Cerebellar nuclear complex (tissue), 1 donor: ENCODE measurements around the gene RAET1G.
"Not testable (repeated sequence)": the region's sequence is repeated elsewhere in the genome, so short reads cannot be mapped to it uniquely, and the experiment has no call there.

Experiments
- DNase-seq, 2 experiments: peaks; one replicate each; lab custom pipeline; 2025; lab: John Stamatoyannopoulos, UW

The RAET1G gene

DNA sequence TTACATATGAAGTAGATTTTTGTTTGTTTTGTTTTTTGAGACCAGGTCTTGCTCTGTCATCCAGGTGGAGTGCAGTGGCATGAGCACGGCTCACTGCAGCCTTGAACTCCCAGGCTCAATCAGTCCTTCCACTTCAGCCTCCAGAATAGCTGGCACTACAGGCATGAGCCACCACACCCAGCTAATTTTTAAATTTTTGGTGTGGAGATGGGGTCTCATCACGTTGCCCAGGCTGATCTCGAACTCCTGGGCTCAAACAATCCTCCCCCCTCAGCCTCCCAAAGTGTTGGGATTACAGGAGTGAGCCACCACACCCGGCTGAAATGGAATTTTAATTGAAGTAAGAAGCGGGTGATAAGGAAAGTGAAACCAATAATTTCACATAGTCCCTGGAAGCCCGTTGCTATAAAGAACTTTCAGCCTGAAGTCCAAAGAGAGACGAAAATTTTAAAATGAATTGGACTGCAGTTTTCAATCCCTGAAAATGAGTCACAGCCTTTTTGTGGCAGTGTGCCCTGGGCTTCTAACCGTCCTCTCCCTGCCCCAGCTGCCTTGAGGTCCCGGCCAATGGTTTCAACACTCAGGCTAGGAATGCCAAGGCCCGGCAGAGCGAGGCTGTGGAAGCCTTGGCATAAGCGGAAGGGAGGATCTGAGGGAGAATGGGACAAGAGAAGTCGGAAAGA, 25.8 kb downstream of the RAET1G start:
- DNase-seq, result peak in 1 of 2 experiments; percentile 12

DNA sequence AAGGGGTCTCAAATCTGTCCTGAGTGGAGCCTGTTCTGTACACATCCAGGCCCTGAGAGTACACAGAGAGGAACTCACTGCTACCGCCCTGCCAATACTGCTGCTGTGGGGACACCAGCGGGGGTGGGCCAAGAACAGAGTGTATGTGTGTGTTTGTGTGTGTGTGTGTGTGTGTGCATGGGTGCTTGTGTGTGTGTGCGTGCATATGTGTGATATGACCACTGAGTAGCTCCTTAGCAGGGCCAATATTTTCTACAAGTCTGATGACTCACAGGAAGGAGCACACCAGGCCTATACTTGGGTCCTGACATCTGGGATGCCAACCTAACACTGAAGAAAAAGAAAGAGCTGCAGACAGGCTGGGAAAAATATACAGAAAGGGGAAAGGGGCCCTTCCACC, 26.4 kb downstream of the RAET1G start:
- DNase-seq, result no peak

DNA sequence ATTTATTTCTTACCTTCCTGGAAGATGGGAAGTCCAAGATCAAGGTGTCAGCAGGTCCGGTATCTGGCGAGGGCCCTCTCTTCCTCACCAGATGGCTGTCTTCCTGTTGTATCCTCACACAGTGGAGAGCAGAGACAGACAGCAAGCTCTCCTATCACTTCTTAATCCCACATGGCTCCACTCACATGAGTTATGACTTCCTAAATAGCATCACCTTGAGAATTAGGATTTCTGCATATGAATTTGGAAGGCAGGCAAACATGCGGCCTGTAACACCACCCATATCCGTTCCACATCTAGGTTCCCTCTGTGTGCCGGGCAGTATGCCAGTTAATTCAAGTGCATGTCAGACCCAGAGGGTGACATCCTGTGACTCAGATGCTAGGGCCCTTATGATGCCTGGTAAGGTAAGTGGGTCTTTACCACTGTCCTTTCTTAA, 27.1 kb downstream of the RAET1G start:
- DNase-seq, result peak in 1 of 2 experiments; percentile 5

DNA sequence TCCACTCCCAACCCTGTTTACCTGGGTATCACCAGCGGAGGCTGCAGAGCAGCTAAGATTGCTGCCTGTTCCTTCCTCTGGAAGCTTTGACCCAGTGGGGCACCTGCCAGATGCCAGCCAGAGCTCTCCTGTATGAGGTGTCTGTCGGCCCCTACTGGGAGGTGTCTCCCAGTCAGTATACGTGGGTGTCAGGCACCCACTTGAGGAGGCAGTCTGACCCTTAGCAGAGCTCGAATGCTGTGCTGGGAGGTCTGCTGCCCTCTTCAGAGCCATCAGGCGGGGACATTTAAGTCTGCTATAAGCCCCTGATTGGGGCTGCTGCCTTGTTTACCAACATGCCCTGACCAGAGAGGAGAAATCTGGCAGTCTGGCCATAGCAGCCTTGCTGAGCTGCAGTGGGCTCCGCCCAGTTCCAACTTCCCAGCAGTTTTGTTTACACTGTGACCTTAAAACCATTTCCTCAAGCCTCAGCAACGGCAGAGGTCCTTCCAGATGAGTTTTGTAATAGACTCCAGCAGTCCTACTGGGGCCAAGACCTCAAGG, 27.8 kb downstream of the RAET1G start:
- no peak for DNase-seq

DNA sequence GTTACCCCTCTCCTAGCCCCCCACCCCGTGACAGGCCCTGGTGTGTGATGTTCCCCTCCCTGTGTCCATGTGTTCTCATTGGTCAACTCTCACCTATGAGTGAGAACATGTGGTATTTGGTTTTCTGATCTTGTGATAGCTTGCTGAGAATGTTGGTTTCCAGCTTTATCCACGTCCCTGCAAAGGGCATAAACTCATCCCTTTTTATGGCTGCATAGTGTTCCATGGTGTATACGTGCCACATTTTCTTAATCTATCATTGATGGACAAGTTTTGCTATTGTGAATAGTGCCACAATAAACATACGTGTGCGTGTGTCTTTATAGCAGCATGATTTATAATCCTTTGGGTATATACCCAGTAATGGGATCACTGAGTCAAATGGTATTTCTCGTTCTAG, 31.1 kb downstream of the RAET1G start:
- DNase-seq, result not testable (repeated sequence)

DNA sequence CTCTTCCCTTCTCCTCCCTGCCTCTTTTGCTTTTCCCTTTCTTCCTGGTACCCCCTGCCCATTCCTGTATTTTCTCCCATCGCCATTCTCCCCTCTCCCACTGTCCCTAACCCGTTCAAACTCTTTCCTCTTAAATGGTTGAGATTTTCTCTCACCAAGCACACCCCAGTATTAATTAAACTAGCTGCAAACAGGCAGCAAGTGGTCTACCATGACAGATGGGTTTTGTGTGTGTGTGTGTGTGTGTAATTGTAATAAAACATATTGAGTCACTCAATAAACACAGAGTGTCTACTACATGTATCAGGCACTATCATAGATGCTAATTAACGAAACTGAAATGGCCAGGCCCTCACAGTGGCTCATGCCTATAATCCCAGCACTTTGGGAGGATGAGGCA, 31.7 kb downstream of the RAET1G start:
- no peak for DNase-seq

DNA sequence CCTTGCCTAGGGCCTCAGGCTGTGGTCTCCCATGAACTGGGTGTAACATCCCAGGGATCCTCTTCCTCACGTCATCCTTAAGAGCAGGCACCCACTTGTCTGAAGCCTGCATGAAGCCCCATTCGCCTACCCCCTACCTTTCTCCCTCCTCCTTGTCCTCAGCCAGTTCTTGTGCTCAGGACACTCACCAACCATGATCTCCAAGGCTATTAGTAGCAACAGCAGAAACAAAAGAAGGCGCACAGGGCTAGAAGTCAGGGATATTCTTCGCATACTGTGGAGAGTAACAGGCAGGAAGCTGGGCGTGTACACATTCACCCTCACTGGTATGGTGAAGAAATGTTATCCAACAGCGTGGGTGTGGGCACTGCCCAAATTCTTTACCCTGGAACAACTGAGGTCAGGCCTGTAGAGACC, 32.3 kb downstream of the RAET1G start:
- DNase-seq, result no peak

DNA sequence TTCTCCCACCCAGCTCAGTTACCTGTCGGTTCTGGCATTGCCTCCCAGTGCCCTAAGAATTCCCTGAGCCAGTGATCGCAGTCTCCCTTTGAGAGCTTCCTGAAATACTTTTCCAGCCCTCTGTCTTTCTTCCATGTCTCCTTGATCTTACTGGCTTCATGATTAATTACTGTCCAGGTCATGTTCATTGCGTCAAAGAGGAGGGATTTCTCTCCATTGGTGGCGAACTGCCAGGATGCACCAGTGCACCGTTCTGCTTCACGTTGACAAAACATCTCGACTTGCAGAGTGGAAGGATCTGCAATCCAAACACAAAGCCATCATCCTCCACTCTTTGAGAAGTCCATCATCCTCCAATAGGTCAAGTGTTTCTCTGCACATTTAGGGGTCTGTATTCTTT, 33.6 kb downstream of the RAET1G start:
- no peak for DNase-seq

DNA sequence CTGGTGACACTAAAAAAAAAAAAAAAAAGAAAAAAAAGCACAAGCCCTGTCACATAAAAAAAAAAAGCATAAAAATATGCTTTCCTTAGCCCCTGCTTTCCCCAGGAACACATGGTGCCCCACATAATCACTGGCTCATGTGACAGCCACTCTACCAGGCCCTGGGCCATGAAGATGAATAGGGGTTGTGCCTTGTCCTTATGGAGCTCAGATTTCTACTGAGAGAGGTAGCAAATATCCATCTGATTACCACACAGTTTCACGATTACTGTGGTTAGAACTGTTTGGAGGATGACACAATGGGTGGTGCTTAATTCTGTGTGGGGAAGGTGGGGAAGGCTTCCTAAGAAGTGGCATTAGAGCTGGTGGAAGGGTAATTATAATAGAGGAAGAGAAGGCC, 34.3 kb downstream of the RAET1G start:
- no peak for DNase-seq

DNA sequence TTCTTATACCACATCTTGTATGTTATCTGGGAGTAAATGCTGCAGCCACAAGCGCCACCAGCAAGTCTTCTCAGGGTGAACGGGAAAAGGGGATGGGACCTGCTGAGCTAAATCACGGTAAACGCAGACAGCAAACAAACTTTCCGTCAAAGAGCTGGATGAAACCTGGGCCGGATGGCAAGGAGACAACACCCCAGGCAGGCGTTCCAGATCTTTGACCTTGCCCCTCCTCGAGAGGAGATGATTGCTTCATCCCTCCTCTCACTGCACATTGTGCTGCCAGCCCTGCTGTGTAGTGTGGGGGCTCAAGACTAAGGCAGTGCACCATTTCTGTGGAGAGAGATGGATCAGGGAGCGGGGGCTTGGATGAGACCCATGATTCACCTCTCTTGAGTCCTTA, 34.8 kb downstream of the RAET1G start:
- no peak for DNase-seq

DNA sequence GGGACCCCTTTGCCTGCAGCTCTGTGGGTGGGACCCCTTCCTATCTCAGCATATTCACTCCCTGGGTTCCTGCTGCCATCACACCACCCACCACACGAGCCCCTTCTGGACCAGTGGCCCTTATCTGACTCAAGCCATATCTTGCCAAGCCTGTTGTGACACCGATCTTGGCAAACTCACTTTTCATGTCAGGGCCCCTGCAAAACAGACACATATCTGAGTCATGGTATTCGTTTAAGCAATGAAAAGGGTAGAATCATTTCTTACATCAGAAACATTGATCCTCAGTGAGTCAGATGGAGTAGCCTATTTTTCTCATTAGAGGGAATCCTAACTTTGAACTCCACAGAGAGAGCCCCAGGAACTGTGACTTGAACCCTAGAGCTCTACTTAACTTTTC, 35.6 kb downstream of the RAET1G start:
- DNase-seq, result no peak

DNA sequence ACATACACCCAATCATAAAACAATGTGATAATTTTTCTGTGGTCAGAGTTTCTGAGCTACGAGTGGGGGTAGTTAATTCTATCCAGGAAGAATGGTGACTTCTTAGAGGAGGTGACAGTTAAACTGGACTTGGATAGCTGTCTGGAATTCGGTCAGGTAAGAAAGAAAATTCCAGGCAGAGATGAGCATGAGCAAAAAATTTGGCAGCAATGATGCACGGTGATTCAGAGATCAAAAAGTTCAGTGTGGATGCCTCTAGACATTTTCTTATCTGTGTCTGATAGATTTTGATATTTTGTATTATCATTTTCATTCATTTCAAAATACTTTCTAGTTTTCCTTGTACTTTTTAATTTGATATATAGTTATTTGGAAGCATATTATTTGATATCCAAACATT, 37.0 kb downstream of the RAET1G start:
- DNase-seq, result no peak

DNA sequence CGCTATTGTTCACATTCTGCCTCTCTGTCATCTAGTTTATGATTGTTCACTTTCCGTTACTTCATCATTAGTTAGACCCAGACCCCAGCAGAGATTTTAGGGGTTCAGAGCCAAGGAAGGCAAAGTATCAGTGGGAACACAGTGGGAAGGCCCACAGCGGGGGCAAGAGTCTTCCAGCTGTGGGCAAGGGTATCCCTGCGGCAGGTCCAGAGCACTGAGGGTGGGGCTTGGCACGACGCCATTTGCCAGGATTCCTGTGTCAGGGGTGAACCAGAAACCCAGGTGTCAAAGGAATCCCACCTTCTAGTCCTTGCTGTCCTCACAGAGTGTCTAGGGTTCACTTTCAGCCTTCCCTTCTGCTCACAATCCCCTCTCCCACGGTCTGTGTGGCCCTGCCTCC, 38.3 kb downstream of the RAET1G start:
- no peak for DNase-seq

DNA sequence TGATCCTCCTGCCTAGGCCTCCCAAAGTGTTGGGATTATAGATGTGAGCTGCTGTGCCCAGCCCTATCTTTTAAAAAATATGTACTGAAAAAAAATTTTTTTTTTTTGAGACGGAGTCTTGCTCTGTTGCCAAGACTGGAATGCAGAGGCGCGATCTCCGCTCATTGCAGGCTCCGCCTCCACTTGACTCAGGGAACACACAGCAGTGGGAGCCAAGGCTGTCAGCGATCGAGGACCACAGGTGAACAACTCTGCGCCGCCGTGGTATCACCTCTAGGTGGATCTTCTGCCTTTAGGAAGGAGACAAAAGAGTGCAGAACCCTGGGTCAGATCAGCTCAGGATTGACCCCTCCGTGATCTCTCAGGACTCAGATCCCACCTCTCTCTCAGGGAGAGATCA, 38.7 kb downstream of the RAET1G start:
- no peak for DNase-seq

DNA sequence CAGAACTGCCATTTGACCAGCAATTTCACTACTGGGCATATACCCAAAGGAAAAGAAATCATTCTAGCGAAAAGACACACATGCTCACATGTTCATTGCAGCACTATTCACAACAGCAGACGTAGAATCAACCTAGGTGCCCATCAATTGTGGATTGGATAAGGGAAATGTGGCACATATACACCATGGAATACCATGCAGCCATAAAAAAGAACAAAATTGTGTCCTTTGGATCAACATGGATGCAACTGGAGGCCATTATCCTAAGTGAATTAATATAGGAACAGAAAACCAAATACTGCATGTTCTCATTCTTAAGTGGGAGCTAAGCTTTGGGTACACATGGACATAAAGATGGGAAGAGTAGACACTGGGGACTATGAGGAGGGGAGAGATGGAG, 41.1 kb downstream of the RAET1G start:
- DNase-seq, result no peak

DNA sequence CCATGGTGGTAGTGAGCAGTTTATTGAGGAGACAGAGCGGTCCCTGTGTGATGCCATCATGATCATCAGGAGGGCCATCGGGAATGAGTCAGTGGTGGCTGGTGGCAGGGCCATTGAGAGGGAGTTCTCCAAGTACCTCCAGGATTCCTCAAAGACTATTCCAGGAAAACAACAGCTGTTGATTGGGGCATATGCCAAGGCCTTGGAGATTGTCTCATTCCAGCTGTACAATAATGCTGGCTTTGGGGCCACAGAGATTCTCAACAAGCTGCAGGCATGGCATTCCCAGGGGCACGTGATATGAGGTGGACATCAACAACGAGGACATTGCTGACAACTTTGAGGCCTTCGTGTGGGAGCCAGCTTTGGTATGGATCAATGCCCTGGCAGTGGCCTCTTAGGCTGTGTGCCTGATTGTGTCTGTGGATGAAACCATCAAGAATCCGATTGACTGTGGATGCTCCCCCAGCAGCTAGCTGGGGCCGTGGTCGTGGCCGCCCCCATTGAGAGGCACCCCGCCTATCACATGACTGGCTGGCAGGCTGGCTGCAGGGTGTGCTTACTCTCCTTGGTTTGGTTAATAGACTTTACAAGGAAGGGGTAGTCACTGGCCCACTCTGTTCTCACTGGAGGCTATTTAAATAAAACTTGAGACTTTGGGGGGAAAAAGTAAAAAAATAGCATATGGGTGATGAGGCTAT, 41.7 kb downstream of the RAET1G start:
- DNase-seq, result no peak

DNA sequence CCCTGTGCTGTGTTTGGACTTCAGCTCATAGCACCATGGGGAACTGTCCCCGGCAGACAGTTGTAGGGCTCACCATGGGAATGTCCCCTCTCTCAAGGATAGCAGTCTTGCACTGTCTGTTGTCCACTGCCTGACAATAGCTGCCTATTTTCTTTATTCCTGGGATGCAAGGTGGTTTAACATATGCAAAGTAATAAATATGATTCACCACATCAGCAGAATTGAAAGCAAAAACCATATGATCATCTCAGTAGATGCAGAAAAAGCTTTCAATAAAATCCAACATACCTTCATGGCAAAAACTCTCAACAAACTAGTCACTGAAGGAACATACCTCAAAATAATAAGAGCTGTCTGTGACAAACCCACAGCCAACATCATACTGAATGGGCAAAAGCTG, 45.3 kb downstream of the RAET1G start:
- DNase-seq, result no peak

DNA sequence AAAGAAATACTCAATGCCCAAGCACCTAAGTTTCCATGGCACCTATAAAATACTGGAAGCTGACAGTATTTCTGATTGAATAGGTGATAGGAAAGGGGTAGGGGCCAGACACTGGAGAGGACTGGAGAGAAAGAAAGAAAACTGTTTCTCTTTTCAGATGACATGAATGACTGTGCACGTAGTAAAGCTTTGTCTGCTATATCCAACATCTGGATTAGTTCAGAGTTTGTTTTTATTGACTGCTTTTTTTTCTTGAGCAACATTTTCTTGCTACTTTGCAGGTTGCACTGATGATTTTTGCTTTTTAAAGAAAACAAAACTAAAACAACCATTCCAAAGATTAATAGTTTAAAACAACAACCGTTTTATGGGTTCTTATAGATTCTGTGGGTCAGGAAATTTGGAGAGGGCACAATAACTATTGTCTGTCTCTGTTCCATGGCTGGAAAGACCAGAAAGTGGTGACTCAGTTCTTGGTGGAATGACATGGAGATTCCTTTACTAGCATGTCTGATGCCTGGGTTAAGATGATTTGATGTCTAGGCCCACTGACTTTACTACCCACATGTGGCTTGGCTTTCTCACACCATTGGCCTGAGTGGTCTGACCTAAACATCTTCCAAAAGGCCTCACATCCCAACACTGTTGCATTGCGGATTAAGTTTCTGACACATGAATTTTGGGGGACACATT, 46.5 kb downstream of the RAET1G start:
- no peak for DNase-seq

DNA sequence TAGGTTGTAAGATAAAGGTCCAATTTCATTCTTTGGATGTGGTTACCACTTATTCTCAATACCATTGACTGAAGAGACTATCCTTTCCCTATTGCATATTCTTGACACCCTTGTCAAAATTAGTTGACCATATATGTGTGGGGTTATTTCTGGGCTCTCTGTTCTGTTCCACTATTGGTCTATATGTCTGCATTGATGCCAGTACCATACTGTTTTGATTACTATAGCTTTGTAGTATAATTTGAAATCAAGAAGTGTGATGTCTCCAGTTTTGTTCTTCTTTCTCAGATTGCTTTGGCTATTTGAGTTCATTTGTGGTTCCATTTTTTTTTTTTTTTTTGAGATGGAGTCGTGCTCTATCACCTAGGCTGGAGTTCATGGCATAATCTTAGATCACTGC, 50.7 kb downstream of the RAET1G start:
- DNase-seq, result no peak

DNA sequence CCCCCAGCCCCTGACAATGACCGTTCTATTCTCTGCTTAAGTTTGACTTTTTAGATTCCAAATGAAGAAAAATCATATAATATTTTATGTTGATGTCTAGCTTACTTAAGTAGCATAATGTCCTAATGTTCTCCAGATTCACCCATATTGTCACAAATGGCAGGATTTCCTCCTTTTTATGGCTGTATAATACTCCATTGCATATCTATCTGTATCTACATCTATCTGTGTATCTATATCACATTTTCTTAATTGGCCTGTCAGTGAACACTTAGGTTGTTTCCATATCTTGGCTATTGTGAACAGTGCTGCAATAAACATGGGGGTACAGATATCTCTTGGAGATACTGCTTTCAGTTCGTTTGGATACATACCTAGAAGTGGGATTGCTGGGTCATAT, 51.7 kb downstream of the RAET1G start:
- no peak for DNase-seq

DNA sequence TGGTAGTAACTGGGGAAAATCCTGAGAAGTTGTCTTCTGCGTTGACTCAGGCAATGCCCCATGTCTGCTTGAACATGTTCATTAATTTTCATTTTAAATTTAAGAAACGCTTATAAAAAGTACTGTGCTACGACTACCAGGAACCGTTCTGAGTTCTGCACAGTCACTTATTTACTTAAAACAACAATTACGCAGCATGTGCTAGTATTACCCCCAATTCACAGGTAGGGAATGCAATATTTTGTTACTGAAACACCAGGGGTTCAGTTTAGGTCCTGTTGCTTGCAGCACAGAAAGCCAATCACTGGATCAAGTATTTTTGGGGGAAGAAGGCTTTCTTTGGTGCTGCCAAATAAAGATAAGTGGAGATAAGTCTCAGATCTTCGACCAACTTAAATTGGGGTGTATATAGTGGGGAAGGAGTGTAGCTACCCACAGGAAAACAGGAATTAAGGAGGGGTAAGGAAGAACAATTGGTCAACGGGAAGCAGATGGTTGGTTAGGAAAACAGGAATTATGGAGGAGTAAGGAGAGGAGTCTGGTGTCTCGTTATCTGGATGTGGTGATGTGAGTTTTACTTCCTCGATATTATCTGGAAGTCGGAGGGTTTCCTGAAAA, 53.5 kb downstream of the RAET1G start:
- no peak for DNase-seq

DNA sequence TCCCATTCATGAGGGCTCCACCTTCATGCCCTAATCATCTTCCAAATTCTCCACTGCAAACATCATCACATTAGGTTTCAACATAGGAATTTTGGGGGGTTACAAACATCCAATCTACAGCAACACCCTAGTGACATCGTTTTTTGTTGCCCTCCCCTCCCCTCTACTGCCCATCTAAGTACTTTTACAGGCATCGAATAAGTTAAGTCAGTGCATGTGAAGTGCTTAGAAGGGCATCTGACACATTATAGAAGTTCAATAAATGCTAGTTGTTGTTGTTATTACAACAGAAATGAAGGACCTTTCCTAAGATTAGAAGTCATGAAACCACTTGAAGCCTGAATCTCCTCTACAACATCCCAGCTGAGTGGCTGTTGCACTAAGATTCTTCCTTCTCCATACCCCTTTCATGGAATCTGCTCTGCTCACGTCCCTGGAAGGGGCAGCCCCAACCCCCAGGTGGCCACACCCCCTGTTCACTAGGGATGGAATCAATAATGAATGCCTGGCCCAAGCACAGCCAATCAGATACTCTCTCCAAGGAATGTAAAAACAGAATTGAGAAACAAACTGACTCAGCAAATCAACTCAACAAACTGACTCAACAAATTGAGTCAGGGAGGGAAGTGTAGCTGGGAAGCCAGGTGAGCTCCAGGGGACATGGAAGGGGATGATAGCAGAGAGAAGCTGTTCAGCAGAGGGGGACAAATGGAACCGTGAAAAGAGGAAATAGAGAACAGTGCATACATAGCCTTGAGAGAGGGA, 54.9 kb downstream of the RAET1G start:
- DNase-seq, result no peak
